Dermis microvascular lymphatic vessel endothelial cell (primary cell): Measurements from ENCODE around the gene WDR27. TPM values are rescaled to one million over a fixed set of nuclear protein-coding genes. Genes with fewer than 3 reads are reported as not detected.
"Not testable (repeated sequence)": the region's sequence is repeated elsewhere in the genome, so short reads cannot be mapped to it uniquely, and the experiment has no call there.

Source experiments
- DNase-seq, 2 donors: peaks; one replicate each; pipeline versions ENCODE4 v3.0.0 to v3.0.0-alpha.2; 2010; ENCODE audit warnings: low read depth in 2 of 2
- total RNA-seq: library from RNA; depleted of rRNA; stranded (reverse); fragments of >200 nt; gene quantifications from 2 replicates; pipeline ENCODE4 v1.2.1, GENCODE V29; 2014

WDR27 gene
- total RNA-seq, 1 donor from 2014 or later, result 12.5 TPM

DNA sequence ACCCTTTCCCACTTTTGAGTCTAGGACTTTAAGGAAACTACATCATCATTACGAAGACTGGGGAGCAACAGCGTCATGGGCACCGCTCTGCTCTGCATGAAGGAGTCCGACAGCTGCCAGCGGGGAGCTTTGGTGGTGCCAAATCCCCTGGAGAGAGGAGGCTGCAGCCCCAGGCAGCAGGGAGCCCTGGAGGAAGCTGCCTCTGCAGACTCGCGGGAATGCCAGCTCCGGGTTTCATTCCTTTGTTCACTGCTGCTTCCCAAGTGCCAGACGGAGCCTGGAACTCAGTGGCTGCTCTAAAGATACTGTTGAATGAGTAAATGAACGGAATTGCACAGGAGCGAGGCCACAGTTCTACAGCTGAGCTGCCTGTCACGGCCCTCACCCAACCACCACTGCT, 251.7 kb downstream of the WDR27 start:
- no peak for DNase-seq

DNA sequence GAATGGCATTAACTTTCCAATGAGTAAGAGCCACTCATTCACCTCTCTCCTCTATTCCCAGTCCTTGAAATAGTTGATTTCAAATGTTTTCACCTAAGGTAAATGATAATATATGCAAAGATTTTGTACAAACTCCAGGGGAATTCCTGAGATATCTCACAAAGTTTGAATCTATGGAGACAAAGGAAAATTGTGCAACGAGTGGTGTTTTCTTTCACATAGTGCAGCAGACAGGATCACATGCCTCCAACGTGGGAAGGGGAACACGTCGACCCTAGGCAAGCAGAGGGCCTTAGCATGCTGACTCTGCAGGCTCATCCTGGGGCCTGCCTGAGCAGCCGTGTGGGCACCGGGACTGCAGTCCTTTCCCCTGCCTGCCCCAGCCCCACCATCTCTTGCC, 252.6 kb downstream of the WDR27 start:
- DNase-seq, result no peak

DNA sequence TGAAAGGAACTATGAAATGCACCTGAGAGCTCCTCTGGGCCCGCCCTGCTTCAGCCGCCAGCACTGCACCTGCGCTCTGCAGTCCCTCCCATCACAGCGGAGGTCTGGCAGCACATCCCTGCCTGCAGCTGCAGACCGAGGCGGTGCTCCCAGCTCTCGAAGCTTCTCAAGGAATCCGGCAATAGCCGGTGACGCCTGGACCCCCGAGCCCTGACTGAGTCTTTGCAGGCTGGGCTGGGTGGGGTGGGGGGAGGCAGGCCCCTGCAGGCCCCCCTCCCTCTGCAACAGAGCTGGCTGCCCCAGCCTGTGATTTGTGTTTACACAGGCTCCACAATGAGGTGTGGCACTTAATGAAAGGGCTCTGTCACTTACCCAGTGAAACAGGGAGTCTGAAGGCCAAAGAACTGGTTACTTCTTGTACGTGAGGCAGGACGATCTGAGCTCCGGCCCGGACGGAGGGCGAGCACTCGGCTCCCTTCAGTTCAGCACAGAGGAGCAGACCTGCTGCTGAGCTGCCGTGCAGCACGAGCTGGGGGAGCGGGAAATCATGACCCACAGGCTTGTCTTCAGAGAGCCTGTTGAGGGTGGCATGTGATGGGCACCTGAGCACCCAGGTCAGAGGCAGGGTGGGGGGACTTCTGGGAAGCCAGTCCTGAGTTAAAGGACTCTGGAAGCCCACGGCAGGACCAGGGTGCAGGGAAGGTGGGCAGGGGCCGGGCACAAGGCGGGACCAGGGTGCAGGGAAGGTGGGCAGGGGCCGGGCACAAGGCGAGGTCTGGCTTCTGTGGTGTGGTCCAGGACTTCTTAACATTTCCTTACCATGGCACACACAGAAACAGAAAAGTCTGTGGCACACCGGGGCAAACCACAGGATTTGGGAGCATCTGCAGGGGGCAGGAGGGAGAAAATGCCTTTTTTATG, 255.9 kb downstream of the WDR27 start:
- no peak for DNase-seq

DNA sequence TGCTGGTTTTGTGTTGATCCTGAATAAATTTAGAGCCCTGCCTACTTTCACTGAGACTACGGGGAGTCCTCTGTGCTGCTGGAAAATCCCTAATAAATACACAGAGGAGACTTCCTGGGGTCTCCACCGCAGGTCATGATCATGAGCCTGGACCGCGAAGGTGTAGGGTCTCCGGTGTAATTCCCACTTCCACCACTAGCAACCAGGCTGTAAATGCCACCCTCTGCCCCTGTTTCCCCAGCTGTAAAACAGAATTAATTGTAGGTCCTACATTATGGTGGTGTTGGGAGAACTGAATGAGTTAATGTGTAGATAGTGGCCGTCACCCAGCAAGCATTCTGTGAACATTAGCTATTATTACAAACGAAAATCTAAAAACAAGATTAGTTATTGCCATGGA, 256.6 kb downstream of the WDR27 start:
- DNase-seq, result no peak

DNA sequence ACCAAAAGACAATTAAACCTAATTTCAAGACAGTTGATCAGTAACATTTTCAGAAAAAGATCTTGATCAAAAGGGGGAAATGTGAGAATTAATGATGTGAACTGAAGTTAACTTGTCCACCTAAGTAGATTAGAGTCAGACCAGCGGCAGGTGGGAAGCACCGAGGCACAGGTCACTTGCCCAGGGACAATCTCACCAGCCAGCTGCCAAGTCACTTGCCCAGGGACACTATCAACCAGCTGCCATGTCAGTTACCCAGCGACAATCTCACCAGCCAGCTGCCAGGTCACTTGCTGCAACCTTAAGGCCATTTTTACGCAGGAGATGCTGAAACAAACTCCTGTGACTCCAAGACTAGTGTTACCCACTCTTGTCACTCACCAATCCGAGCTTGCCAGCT, 260.5 kb downstream of the WDR27 start:
- DNase-seq, result no peak

DNA sequence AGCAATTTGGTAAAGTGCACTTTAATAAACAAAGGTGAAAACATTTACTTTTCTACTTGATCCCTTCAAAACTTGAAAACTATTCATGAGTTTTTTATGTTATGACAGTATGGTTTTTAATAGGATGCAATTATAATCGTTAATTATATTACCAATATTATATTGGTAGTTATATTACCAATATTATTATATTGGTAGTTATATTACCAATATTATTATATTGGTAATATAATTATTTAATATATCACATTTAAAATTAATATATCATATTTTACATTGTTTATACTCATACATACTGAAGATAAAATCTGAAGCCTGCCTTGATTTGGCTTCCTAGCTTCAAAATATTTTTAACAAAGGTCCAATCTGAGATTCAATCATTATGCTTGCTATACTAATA, 262.1 kb downstream of the WDR27 start:
- DNase-seq, result no peak

DNA sequence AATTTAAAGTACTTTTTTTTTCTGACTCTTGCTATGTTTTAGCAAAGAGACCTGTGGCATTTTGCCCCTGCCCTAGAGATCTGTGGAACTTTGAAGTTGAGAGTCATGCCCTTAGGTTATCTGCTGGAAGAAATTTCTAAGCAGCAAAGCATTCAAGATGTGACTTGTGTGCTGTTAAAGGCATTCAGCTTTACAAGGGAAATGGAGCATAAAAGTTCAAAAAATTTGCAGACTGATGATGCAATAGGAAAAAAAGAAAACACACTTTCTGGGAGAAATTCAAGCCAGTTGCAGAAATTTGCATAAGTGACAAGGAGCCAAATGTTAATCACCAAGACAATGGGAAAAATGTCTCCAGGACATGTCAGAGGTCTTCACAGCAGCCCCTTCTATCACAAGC, 267.3 kb downstream of the WDR27 start:
- DNase-seq, result not testable (repeated sequence)

DNA sequence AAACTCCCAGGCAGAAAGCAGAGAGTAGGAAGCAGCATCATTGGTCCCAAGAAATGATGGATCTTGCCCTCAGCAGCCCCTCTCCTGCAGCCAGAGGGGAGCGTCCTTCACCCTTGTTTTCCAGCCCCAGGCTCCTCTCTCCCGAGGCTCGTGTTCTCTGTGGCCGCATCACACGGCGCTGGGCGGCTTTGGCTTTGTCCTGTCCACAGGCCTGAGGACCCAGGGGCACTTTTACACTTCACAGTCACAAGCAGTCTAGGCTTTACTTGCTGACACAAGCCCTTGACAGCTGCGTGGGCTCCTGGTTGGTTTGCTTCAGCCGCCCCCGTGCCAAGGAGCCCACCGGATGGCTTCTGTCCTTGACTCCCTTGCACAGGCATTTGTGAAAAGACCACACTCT, 272.8 kb downstream of the WDR27 start:
- DNase-seq, result no peak

DNA sequence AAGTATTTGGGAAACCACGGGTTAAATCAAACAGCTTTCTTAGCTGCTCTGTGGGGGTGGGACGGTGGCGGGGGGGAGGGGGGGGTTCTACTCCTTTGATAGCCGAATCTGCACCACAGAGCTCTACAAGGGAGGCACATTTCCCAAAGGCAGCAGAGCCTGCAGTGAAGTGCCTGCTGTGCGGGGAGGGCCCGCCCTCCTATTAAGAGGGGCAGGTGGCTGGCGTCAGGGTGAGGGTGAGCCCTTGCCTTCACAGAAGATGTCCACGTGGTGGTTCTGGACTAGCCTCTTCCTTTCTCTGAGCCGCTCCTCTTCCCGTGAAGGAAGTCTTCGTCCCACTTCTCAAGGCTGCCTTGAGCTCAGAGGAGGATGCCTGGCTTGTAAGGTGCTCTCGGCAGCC, 273.3 kb downstream of the WDR27 start:
- no peak for DNase-seq

DNA sequence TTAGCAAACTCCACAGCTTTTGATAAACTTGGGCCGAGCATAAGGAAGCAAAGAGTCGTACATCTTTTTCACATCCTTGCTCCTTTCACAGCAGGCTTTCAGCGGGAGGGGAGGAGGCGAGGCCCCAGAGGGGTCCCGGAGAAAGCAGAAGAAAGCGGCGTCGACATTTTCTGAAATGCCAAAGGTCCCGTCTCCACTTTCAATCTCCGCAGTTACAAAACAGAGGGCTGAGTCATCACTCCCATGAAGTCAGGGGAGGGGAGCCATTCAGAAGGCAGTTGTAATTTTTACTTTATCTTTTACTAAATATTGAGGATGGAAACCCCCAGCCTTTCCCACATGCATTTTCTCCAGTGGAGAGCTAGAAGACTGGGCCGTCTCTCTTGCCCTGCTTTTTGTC, 274.0 kb downstream of the WDR27 start:
- DNase-seq, result no peak

DNA sequence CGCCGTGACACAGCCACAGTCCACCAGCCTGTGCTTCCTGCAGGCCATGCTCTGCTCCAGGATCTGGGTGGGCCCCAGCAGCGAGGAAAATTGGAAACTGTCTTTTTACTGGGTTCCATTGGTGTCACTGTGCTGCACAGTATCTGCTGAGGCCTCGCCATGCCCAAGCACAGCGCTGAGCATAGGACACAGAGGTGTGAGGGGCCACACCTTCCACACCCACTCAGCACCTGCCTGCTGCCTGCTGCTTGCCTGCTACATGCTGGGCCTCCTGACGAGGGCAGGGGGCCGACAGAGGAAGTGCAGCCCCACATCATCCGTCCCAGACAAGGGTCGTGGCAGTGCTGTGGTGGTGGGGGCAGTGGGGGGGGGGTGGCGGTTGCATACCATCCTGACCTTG, 275.2 kb downstream of the WDR27 start:
- DNase-seq, result no peak

DNA sequence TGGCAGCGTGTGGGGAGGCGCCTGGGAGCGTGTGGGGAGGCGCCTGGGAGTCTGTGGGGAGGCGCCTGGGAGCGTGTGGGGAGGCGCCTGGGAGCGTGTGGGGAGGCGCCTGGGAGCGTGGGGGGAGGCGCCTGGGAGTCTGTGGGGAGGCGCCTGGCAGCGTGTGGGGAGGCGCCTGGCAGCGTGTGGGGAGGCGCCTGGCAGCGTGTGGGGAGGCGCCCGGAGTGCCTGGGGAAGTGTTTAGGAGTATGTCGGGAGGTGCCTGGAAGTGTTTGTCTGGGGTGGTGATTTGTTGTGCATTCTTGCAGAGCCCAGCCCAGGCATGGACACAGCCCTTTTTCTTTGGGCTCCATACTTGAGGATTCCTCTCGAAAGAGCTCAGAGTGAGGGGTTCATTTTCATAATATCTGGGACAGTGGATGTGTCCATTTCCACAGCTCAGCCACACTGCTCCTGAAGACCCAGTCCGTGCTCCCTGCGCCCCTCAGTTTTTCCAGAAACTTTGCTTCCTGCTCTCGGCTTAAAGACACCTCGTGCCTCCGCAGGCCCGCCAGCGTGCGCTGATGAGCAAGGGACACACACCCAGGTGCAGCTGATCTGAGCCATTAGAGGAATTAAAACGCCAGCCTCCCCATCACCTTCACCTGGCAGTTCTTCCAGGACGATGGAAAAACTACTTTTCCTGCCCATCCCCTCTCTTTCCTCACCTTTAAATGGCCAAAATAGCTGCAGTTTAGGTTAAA, 276.0 kb downstream of the WDR27 start:
- DNase-seq, result peak in 1 of 2 donors; percentile 68

DNA sequence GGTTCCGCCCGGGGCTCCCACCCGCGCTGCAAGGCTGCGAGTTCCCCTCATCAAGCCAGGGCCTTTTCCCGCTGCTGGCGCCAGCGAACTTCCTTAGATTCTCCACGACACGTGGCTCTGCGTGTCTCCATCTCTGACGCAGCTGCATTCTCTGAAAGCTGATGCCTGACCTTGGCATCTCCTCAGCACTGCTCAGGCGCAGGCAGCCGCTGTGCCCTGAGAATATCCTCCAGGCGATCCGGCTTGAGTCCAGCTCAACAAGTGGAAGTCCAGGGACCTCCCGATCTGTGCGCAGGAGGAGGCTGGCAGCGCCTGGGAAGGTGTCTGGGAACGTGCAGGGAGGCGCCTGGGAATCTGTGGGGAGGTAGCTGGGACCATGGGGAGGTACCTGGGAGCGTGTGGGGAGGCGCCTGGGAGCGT, 277.0 kb downstream of the WDR27 start:
- peak in 1 of 2 donors; percentile 25 for DNase-seq

DNA sequence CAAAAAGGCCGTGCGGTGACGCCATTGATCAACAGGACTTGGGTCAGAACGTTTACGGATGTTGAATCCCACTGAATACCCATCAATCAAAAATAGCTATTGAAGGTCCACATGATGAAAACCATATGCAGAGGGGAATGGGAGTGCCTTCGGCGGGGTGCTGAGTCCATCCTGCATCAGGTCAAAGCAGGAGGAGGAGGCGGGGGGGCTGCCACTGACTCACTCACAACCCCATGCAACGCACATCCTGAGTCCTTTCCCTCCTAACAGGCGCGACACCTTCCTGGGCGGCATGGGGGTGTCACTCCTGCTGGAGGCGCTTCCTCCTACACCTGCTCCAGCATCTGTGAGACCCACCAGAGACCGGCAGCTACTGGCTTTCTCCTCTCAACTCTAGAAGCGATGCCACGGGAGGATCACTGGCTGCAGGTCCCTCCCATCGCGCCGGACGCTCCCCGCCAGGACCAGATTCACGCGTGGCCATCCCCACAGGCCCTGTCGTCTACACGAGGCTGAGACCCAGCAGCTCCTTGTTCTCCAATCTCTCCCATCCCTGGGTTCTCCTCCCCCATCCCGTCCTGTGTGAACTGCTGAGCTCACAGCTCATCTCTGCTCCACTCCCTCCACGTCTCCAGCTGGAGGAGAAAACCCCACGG, 277.6 kb downstream of the WDR27 start:
- DNase-seq, result no peak

DNA sequence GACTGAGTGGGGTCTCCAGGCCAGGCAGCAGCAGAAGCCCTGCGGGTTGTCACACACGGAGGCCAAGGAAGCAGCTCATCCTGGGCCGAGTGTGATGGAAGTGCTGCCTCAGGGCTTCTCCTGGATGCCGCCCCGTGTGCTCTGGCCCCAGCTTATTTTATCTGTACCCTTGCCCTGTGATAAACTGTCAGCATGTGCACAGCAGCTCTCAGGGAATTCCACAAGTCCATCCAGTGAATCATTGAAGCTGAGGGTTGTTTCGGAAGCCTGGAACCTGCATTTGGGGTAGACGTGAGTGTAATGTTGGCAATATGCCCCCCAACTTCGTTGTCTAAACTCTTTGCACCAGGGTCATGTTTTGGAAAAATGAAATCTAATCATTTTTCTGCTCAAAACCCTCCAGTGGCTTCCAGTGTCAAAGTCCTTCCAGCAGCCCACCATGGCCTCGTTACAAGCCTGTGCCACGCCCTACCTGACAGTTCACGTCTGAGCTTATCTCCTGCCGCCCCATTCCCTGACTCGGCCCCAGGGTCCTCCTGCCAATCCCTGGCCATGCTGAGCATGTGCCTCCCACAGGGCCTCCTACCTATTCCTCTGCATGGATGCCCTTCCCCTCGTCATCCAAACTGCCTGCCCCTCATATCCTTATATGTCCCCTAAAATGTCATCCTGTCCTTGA, 280.1 kb downstream of the WDR27 start:
- no peak for DNase-seq

DNA sequence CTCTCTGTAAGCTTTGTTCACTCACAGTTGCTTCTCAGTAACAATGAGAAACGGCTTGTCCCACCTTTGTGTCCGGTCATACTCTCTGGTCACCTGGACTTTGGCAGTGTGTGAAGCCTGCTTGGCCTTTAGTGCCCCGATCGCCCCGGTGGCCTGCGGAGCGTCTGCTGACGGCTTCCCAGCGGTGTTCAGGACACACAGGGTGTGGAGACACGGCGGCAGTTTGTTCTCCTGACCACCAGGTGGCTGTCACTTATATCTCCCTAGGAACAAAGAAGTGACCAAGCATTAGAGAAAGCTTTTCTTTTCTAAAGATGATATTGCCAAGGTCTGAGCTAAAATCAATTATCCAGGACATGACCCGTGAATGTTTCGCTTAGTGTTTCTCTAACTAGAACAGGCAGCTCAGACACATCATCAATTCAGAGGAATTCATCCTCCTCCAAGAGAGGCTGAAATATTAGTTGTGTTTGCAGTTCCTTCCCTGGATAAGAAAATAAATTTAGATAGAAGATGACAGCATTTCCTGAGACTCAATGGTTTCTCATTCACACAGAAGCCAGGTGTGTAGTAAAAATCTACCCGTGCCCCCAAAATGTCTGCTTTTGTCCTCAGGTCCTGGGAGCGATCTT, 280.8 kb downstream of the WDR27 start:
- DNase-seq, result peak; percentile 11 to 30

DNA sequence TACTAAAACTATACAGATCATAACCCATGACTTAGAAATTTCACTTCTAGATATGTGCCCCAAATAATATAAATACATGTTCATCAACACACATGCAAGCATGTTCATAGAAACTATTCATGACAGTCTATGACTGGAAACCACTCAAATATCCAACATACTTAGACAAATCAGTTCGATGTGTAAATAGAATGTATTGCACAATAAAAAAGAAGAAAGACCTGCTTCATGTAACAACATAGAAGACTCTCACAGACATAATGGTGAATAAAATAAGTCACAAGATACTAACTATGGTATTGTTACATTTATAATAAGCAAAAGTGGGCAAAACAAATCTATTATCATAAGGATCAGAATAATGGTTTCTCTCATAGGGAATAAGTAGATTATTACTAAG, 284.7 kb downstream of the WDR27 start:
- no peak for DNase-seq

DNA sequence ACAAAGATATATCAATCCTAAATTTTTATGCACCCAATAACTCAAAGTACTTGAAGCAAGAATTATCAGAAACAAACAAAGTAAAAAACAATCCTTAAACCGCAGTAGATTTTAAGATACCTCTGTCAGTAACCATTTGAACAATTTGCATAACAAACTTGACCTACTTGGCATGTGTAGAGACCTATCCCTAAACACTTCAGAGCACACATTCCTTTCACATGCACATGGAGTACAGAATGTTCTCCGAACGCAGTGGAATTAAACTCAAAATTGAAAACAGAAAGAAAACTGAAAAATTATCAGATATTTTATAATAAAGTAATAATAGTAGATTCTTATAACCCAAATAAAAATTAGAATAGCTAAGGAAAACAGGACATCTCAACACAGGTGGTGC, 285.6 kb downstream of the WDR27 start:
- no peak for DNase-seq

DNA sequence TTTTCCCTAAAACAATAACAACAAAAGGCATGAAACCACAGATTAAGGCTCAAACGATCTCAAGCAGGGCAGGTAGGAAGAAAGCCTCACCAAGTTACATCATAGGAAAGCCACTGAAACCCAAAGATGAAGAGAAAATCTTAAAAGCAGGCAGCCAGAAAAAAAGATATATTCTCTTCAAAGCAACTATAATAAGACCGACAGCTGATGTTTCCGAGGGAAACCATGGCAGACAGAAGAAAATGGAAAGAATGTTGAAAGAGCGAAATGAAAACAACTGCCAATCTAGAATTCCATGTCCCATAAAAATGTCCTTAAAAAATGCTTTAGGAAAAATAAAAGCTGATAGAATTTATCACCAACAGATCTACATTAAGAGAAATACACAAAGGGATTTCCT, 286.6 kb downstream of the WDR27 start:
- no peak for DNase-seq

DNA sequence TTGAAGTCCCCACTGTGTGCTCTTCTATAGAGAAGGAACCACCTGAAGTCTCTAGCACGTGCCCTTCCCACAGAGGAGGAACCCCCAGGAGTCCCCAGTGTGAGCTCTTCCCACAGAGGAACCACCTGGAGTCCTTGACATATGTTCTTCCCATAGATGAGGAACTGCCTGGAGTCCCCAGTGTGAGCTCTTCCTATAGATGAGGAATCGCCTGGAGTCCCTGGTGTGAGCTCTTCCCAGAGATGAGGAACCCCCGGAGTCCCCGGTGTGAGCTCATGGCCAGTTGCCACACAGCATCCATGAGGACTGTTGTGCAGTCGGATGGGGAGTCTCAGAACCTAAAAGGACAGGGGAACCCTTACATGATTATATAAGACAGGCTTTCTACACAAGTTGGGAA, 290.1 kb downstream of the WDR27 start:
- DNase-seq, result no peak

DNA sequence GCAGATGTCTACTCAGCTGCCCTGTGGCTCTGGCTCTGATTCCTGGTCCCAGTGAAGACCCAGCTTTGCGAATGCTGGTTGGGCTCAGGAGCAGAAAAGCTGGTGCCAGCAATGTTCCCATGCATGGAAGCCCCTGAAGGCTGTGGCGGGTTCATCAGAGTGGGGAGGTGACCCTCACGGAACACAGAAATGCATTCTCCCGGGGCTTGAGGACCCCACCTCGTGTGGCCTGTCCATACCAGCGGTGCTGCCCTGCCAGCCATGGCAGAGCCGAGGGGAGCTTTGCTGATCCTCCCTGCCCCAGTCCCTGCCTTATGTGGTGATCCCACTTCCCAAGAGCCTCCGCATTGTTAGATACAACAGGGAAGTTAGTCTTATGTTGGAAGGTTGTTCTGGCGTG, 290.5 kb downstream of the WDR27 start:
- DNase-seq, result no peak
